NCI-H748 (cell line): ENCODE data around the gene IFNL1.
"Not testable (repeated sequence)": the region's sequence is repeated elsewhere in the genome, so short reads cannot be mapped to it uniquely, and the experiment has no call there.

Experiments used
- DNase-seq: peaks from one replicate; lab custom pipeline; 2025; ENCODE audit not compliant: unreplicated experiment; lab: John Stamatoyannopoulos, UW

The IFNL1 gene

DNA sequence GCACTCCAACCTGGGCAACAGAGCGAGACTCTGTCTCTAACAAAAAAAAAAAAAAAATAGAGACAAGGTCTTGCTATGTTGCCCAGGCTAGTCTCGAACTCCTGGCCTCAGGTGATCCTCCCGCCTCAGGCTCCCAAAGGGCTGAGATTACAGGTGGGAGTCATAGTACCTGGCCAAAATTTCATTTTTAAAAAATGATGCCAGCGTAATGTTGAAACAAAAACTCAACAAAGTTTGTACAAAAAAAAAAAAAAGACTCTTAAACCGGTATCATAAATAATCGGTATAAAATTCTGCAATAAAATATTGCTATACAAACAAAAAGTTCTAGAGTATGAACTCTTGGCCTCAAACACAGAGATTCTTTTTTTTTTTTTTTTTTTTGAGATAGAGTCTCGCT lies 36.1 kb downstream of the IFNL1 start:
- DNase-seq, result no peak

- DNase-seq, result not testable (repeated sequence)
These were observed 36.5 kb downstream of the IFNL1 start for GRCh38 chr19:39332738-39333137.

GRCh38 chr19:39333507-39333906 lies 37.3 kb downstream of the IFNL1 start:
- no peak for DNase-seq

DNA sequence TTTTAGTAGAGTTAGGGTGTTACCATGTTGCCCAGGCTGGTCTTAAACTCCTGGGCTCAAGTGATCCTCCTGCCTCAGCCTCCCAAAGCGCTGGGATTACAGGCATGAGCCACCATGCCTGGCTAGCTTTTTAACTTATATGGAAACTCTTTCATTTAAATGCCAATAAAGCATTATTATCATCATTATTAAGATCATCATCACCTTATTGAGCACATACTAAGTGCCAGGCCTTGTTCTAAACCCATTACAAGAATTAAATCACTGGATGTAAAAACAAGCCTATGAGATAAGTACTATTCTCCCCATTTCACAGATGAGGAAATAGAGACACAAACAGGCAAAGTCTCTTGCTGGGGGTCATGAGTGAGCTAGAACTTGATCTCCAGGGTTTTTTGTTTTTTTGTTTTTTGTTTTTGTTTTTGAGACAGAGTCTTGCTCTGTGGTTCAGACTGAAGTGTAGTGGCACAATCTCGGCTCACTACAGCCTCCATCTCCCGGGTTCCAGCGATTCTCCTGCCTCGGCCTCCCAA lies 38.3 kb downstream of the IFNL1 start:
- no peak for DNase-seq

DNA sequence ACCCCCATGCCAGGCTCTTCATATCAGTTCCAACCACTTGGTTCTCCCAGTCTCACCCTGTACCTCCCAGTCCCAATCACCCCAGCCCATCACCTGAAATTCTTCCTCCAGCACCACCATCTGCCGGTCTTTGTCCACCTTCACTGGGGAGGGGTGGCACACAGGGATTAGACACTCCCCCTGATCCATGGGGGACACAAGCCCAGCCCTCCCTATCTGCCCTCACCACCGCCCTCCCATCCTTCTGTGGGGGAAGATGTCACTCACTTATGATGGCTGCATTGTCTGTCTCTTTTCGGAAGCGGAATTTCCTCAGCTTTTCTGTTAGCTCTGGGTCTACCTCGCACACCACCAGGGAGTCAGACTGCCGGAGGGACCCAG lies 39.0 kb downstream of the IFNL1 start:
- DNase-seq, result no peak

DNA sequence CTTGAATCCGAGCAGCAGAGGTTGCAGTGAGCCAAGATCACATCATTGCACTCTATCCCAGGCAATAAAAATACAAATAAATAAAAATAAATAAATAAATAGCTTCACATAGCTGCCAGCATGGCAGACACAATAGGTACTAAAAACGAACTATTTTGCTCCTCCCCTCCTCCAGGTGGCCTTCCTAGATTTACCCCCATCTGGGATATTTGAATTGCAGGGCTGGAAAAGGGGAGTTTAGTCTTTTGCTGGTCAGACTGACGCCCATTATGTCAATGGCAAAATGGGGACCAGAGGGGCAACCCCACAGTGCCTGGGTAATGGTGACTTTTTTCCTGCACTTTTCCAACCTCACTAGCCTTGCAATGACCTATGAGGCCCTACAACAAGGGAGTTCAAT lies 40.3 kb downstream of the IFNL1 start:
- no peak for DNase-seq

GRCh38 chr19:39339674-39340073 lies 43.5 kb downstream of the IFNL1 start:
- no peak for DNase-seq

GRCh38 chr19:39340156-39340555 lies 43.9 kb downstream of the IFNL1 start:
- DNase-seq, result not testable (repeated sequence)

- DNase-seq, result no peak
These were observed 45.0 kb downstream of the IFNL1 start for GRCh38 chr19:39341129-39341718.

- DNase-seq, result peak; percentile 100
These were observed 45.8 kb downstream of the IFNL1 start, which contains the start of gene SAMD4B for GRCh38 chr19:39341719-39342604. Gene SAMD4B (plus strand): TSS chr19:39342421. CDS start chr19:39356894, 14,473 bp downstream.

GRCh38 chr19:39342647-39343305 lies 46.6 kb downstream of the IFNL1 start:
- peak; percentile 25 for DNase-seq

DNA sequence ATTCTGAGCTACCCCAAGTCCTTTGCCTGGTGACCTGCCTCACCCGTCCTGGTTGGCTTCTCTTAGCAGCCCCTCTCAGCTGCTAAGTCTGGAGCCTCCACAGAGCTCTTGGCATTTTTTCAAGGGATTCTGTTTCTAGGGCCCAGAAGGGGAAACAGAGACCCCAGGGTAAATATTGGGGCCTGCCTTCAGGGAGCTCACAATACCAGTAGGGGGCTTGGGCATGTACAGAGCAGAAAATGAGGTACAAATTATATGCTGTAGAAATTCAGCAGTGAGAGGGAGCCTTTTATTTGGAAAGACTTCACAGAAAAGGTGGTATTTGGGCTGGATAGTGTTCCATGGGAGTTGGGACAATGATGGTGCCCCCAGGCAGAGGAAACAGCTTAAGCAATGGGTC lies 49.7 kb downstream of the IFNL1 start:
- DNase-seq, result no peak

DNA sequence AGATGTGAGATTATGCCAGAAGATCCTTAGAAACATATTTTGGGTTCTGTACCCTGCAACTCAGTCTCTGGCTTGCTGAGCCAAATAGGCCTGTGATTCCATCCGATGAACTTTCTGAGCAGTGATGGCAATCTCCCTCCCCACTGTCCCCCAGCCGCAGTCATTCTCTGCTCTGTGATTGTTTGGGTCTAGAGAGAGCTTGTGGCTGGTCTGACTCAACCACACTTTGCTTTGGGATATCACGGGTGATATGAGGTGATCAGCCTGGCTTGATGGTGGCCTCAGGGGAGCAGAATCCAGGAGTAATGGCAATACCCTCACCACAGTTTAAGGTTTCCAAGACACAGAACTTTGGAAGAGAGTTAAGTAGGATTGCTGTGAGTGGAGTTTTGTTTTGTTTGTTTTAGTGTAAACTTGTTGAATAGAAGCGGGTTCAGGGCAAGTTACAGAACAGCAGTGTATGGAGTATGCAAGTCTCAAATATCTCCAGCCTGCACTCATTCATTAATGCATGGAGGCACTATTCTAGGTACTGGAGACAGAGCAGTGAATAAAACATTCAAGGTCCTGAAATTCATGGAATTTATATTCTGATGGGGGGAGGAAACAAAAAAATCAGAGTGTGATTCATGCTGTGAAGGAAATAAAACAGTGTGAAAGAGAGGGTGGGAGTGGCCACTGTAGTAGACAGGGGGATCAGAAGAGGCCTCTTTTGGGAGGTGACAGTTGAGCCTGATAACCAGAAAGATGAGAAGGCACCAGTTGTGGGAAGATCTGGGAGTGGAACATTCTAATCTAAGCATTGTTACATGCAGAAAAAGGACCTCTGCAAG lies 51.3 kb downstream of the IFNL1 start:
- no peak for DNase-seq
